CD4-positive, alpha-beta T cell (primary cell): ENCODE measurements around the gene NAT8. TPM values are rescaled to one million over a fixed set of nuclear protein-coding genes. Genes with fewer than 3 reads are reported as not detected.
"Not testable (repeated sequence)": the region's sequence is repeated elsewhere in the genome, so short reads cannot be mapped to it uniquely, and the experiment has no call there.

Experiments
- ATAC-seq: fragments of 200-7000 bp; cut with Tn5 transposase; one replicate; pipeline ENCODE4 v1.10.0; 2022; ENCODE audit warnings: mild to moderate bottlenecking; ENCODE audit not compliant: poor library complexity
- CTCF ChIA-PET: fragments of 350-600 bp; sonication (Branson Sonifier 250); formaldehyde crosslinking; loops from one replicate; lab custom pipeline; 2021; ENCODE audit warnings: antibody characterized with exemption, inconsistent platforms; lab: Charles Lee
- POLR2A ChIA-PET: fragments of 350-600 bp; sonication (Branson Sonifier 250); formaldehyde crosslinking; loops from one replicate; lab custom pipeline; 2021; ENCODE audit warnings: antibody characterized with exemption, inconsistent platforms; lab: Charles Lee
- DNase-seq, 14 experiments: peaks; one replicate each; pipeline ENCODE4 v3.0.0-alpha.2; 2013 to 2020; ENCODE audit warnings: mixed read lengths in 2 of 14
- H3K27ac ChIP-seq, 2 donors: one replicate each; pipeline versions ENCODE4 v1.5.1 to v1.7.0; 2013; ENCODE audit warnings: low read length in 2 of 2, low read depth in 1 of 2, mild to moderate bottlenecking in 1 of 2
- H3K27me3 ChIP-seq, 2 experiments: 1 replicate in 1 of 2; 2 replicates in 1 of 2; pipeline versions ENCODE4 v1.6.1 to v1.7.0; 2013; ENCODE audit warnings: low read length in 2 of 2, control low read depth in 1 of 2, mild to moderate bottlenecking in 1 of 2, moderate library complexity in 1 of 2; ENCODE audit not compliant: insufficient read depth in 2 of 2, control insufficient read depth in 1 of 2
- H3K36me3 ChIP-seq: one replicate; pipeline ENCODE4 v1.6.1; 2013; ENCODE audit warnings: low read length, control low read depth; ENCODE audit not compliant: insufficient read depth
- H3K4me1 ChIP-seq: one replicate; pipeline ENCODE4 v1.6.1; 2013; ENCODE audit warnings: low read length, control low read depth; ENCODE audit not compliant: insufficient read depth
- H3K4me3 ChIP-seq: one replicate; pipeline ENCODE4 v1.5.1; 2013; ENCODE audit warnings: mild to moderate bottlenecking, low read length, moderate library complexity
- H3K9me3 ChIP-seq, 2 experiments: 1 replicate in 1 of 2; 2 replicates in 1 of 2; pipeline versions ENCODE4 v1.6.1 to v1.7.0; 2013; ENCODE audit warnings: low read length in 2 of 2, mild to moderate bottlenecking in 2 of 2, control low read depth in 1 of 2, moderate library complexity in 1 of 2; ENCODE audit not compliant: control insufficient read depth in 1 of 2, insufficient read depth in 1 of 2
- H3K27ac Mint-ChIP-seq: one replicate; pipeline ENCODE4 v1.8.0; 2020; ENCODE audit warnings: mixed read lengths
- H3K27me3 Mint-ChIP-seq: one replicate; pipeline ENCODE4 v1.8.0; 2021; ENCODE audit warnings: mixed read lengths
- H3K36me3 Mint-ChIP-seq: one replicate; pipeline ENCODE4 v1.8.0; 2021; ENCODE audit warnings: low read depth, mixed read lengths
- H3K4me1 Mint-ChIP-seq: one replicate; pipeline ENCODE4 v1.8.0; 2021; ENCODE audit warnings: low read depth, mixed read lengths
- H3K4me3 Mint-ChIP-seq: one replicate; pipeline ENCODE4 v1.8.0; 2020; ENCODE audit warnings: mild to moderate bottlenecking, mixed read lengths
- H3K9me3 Mint-ChIP-seq: one replicate; pipeline ENCODE4 v1.8.0; 2020; ENCODE audit warnings: mixed read lengths
- intact Hi-C, 2 experiments: fragments of 100-400 bp; cut with DNase I in 1 of 2; cut with micrococcal nuclease in 1 of 2; formaldehyde crosslinking; loops; one replicate each; pipeline versions ENCODE4 v1.15.1 to v1.9.0; 2023 to 2025; cut with DNase I, micrococcal nuclease
- total RNA-seq, 174 experiments: library from RNA in 2 of 174; stranded (reverse) in 2 of 174; gene quantifications; one replicate each; pipeline ENCODE4 v1.2.3 and lab custom pipeline; 2021 to 2026
- TF ChIP-seq, protein P1 (sequence below): fragments of 200-600 bp; IDR thresholded peaks from one replicate; pipeline ENCODE4 v1.8.0; 2022; ENCODE audit warnings: antibody characterized with exemption, mild to moderate bottlenecking

NAT8 gene
- total RNA-seq, 2 experiments from 2014 or later = not detected

DNA sequence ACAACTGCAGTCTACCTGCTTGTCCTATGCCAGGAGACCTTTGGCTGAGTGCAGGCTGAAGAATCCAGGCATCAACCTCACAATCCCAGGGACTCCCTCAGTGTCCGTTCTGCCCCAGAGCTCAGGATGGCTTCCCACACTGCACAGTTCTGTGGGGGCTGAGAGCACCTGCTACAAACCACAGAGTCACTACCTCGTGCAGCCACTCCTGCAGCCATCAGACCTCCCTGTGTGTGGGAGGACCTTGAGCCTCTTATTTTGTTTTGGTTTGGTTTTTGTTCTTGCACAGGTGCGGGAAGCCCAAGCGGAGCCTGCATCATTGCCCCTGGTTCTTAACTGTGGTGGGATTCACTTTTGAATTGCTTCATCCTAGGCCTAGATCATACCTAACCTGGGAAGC lies 31.0 kb downstream of the NAT8 start:
- DNase-seq (no peak), ATAC-seq (no peak)
- Histone ChIP-seq H3K4me3 (no peak overlapping the region), H3K27me3 (no peaks in the 10 kb centered on the region), H3K36me3 (peaks cover 4% of the 10 kb centered on the region), H3K9me3 (no peaks in the 10 kb centered on the region), H3K4me1 (no peaks in the 10 kb centered on the region), H3K27ac (no peak overlapping the region)
- no peak overlapping the region for H3K27ac Mint-ChIP-seq
- intact Hi-C loops = no loop called here
- POLR2A ChIA-PET = no interaction called here
- H3K27me3 Mint-ChIP-seq = no peaks in the 10 kb centered on the region
- peaks cover 29% of the 10 kb centered on the region for H3K36me3 Mint-ChIP-seq
- TF ChIP-seq, protein P1, sequence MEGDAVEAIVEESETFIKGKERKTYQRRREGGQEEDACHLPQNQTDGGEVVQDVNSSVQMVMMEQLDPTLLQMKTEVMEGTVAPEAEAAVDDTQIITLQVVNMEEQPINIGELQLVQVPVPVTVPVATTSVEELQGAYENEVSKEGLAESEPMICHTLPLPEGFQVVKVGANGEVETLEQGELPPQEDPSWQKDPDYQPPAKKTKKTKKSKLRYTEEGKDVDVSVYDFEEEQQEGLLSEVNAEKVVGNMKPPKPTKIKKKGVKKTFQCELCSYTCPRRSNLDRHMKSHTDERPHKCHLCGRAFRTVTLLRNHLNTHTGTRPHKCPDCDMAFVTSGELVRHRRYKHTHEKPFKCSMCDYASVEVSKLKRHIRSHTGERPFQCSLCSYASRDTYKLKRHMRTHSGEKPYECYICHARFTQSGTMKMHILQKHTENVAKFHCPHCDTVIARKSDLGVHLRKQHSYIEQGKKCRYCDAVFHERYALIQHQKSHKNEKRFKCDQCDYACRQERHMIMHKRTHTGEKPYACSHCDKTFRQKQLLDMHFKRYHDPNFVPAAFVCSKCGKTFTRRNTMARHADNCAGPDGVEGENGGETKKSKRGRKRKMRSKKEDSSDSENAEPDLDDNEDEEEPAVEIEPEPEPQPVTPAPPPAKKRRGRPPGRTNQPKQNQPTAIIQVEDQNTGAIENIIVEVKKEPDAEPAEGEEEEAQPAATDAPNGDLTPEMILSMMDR = no peak
- H3K9me3 Mint-ChIP-seq = no peaks in the 10 kb centered on the region
- no peak overlapping the region for H3K4me3 Mint-ChIP-seq
- CTCF ChIA-PET = no interaction called here
- no peaks in the 10 kb centered on the region for H3K4me1 Mint-ChIP-seq

DNA sequence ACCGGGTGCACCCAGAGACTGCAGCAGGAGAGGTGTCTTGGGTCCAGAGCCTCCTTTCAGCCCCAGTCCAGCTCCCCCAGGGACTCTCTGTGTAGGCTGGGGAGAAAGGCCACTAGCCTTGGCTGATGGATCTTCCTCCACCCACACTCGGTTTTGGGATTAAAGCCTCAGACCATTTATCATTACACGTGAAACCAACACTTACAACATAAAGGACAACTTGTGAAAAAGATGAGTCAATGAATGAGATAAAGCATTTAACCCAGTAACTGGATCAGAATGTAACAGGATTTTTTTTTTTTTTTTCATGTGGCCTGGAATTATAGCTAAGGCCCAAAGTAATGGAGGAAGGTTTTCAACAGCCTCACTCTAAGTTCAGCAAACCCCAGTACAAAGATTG lies 32.1 kb downstream of the NAT8 start:
- Mint-ChIP-seq H3K9me3 (no peaks in the 10 kb centered on the region), H3K4me1 (no peaks in the 10 kb centered on the region), H3K27me3 (no peaks in the 10 kb centered on the region), H3K27ac (no peak overlapping the region), H3K4me3 (no peak overlapping the region), H3K36me3 (peaks cover 34% of the 10 kb centered on the region)
- no peak overlapping the region for H3K27ac ChIP-seq
- H3K4me1 ChIP-seq = no peaks in the 10 kb centered on the region
- ChIA-PET CTCF (no interaction called here), POLR2A (no interaction called here)
- ATAC-seq = no peak
- no peak for DNase-seq
- no peak overlapping the region for H3K4me3 ChIP-seq
- TF ChIP-seq, protein P1 = no peak
- H3K27me3 ChIP-seq = no peaks in the 10 kb centered on the region
- H3K36me3 ChIP-seq = peaks cover 4% of the 10 kb centered on the region
- no peaks in the 10 kb centered on the region for H3K9me3 ChIP-seq
- intact Hi-C loops = no loop called here

DNA sequence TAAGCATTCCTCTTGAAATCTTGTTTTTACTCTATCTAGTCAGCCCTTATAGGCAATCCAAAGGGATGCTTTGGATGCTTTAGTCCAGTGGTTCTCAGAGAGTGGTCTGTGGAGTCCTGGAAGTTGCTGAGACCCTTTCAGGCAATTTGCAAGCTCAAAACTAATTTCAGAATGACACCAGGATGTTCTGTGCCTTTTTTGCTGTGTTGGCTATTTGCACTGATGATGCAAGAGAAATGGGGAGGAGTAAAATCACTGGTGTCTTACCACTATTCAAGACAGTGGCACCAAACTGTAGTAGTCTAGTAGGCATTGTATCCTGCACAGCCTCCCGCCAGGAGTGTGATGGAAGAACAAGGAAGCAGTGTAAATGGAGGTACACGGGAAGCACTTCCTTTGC lies 37.6 kb downstream of the NAT8 start:
- H3K9me3 Mint-ChIP-seq, intact Hi-C loops, H3K9me3 ChIP-seq, H3K4me3 Mint-ChIP-seq, POLR2A ChIA-PET, H3K4me1 Mint-ChIP-seq, H3K27ac Mint-ChIP-seq, DNase-seq, ATAC-seq, H3K27ac ChIP-seq, H3K4me1 ChIP-seq, H3K27me3 Mint-ChIP-seq, CTCF ChIA-PET, H3K4me3 ChIP-seq, H3K27me3 ChIP-seq: not testable (repeated sequence)
- H3K36me3 Mint-ChIP-seq = peaks cover 72% of the 10 kb centered on the region
- peaks cover 30% of the 10 kb centered on the region for H3K36me3 ChIP-seq

DNA sequence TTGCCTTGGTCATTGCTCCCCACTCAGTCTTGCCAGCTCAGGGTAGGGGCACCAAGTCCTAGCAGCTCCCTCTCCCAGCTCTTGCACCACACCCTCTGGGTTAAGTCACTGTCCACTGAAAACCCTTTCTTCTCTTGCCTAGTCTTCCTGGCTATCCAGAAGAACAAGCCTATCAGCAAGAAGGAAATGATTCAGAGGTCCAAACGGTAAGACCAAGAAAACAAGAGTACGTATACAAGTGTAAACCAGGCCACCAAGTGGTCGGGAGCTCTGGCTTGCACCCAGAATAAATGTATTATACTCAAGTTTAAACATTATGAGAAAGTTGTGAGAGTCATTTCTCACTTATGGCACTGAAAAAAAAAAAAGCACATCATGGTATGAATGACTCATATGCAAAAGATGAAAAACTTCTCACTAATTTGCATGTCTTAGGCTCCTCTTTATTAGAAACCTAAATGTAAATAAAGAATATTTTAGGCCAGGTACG lies 39.1 kb downstream of the NAT8 start:
- POLR2A ChIA-PET, H3K9me3 Mint-ChIP-seq, H3K27ac Mint-ChIP-seq, H3K4me3 ChIP-seq, H3K9me3 ChIP-seq, H3K4me3 Mint-ChIP-seq, H3K27me3 ChIP-seq, intact Hi-C loops, CTCF ChIA-PET, H3K27me3 Mint-ChIP-seq, H3K4me1 ChIP-seq, ATAC-seq, DNase-seq, H3K4me1 Mint-ChIP-seq, H3K27ac ChIP-seq: not testable (repeated sequence)
- peaks cover 27% of the 10 kb centered on the region for H3K36me3 ChIP-seq
- H3K36me3 Mint-ChIP-seq = peaks cover 75% of the 10 kb centered on the region
